ENCODE results near the gene RTTN. TPM values are rescaled to one million over a fixed set of nuclear protein-coding genes. Genes with fewer than 3 reads are reported as not detected.
"Not testable (repeated sequence)": the region's sequence is repeated elsewhere in the genome, so short reads cannot be mapped to it uniquely, and the experiment has no call there.

The RTTN gene
- total and polyA plus RNA-seq, 10 of the 15 experiments (the other 5 are each of a cell fraction or from before 2014, with no cell fraction given) = 9.4 to 36.6 (median 15.7) TPM

GRCh38 chr18:69978732-69979715, 226.5 kb downstream of the RTTN start (continued):
- TF ChIP-seq TBL1XR1 (IDR thresholded peaks at IDR 0.05; ENCODE audit: low read depth, low read length) = 0 out of 2 replicates have a peak, but pooled peaks have one; percentile 20
- TF ChIP-seq RFX5 (IDR thresholded peaks at IDR 0.05; ENCODE audit: low read depth, low read length) = no peak
- no peak for TF ChIP-seq BACH1 (IDR thresholded peaks at IDR 0.05; ENCODE audit: borderline replicate concordance)
- TF ChIP-seq STAT1 (conservative IDR thresholded peaks at IDR 0.05) = no peak
- peak; percentile 49; the same call in 1 of the 2 replicates for TF ChIP-seq ATF7 (IDR thresholded peaks at IDR 0.05; ENCODE audit: low read depth)
- peak; percentile 33; the same call in 1 of the 2 replicates for TF ChIP-seq BCL11A (IDR thresholded peaks at IDR 0.05; ENCODE audit: low read depth, low read length)
- no peak for TF ChIP-seq ZNF217 (IDR thresholded peaks at IDR 0.05)
- TF ChIP-seq IKZF1 (conservative IDR thresholded peaks at IDR 0.05) = peak; percentile 48; the same call in 1 of the 2 replicates
- TF ChIP-seq ZNF24 (IDR thresholded peaks at IDR 0.05) = no peak
- TF ChIP-seq MEF2A (IDR thresholded peaks at IDR 0.05; ENCODE audit: insufficient read depth, low read depth, low read length) = peak; percentile 39; the same call in 1 of the 2 replicates

- RAD21 ChIA-PET (ENCODE audit: unreplicated experiment); H3K9ac ChIP-seq (ENCODE audit: control insufficient read depth, insufficient read depth, low read length); H3K4me3 ChIP-seq; ATAC-seq; H2AFZ ChIP-seq (ENCODE audit: control insufficient read depth, low read depth, low read length); DNase-seq (ENCODE audit: low read depth, low spot score); H3K27me3 ChIP-seq (replicated peaks in 1 of 2; ENCODE audit: control insufficient read depth in 2 of 2, insufficient read depth in 2 of 2, low read length in 1 of 2); H4K20me1 ChIP-seq (ENCODE audit: control insufficient read depth, insufficient read depth); H3K4me2 ChIP-seq (ENCODE audit: control insufficient read depth, insufficient read depth); in situ Hi-C loops (cut with MboI); BruUV-seq (replicated peaks); H3K27ac ChIP-seq (ENCODE audit: control insufficient read depth, insufficient read depth); H3K36me3 ChIP-seq (ENCODE audit: control insufficient read depth in 2 of 2, insufficient read depth in 2 of 2, low read length in 1 of 2); FAIRE-seq; POLR2A ChIA-PET; SMC1A ChIA-PET (ENCODE audit: uncharacterized antibody, unreplicated experiment); intact Hi-C loops (cut with micrococcal nuclease; ENCODE audit: unreplicated experiment); H3K79me2 ChIP-seq (ENCODE audit: control insufficient read depth, insufficient read depth, low read length): not testable (repeated sequence)
- Histone ChIP-seq H3K4me1 (ENCODE audit: control insufficient read depth, insufficient read depth, low read length) (peaks cover 19% of the 10 kb centered on the region), H3K9me3 (replicated peaks; ENCODE audit: control insufficient read depth, insufficient read depth, low read length) (peaks cover 10% of the 10 kb centered on the region; the same call in 2 of the 3 replicates)
- WGBS (ENCODE audit: insufficient coverage, insufficient replicate concordance, low lambda C conversion rate, missing lambda C conversion rate) = 75% methylated on average over 4 of the region's 4 CpGs
- CTCF ChIA-PET = interaction anchor here (1.3 kb wide), 1 partner anchor 20 kb away, joined by 3 read pairs; no protein-coding TSS in a partner anchor
Observed at GRCh38 chr18:69975294-69975693, 230.2 kb downstream of the RTTN start.
